Ammon's horn (tissue), 1 donor: Measurements from ENCODE around the gene ACO1.

Experiments used
- DNase-seq: peaks from one replicate; pipeline ENCODE4 v3.0.0-alpha.2; 2016; ENCODE audit warnings: low spot score

Gene ACO1

DNA sequence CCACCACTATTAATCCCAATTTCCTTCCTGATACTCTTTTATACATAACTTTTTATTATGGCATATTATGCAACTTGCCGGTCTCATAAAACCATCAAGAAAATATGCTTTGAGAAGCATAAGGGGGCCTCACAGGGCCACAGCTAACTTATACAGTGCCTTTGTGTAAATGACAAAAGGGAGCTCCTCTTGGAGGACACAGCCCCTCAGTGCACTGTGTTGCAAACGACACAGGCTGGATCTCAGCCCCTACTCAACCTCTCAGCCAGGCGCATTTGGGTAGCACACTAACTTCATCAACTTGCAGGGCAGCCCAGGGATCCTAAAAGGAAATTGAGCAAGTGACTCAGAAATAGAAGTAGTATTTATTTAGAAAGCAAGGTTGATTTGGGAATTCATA is 106.2 kb downstream of the ACO1 start:
- no peak for DNase-seq

DNA sequence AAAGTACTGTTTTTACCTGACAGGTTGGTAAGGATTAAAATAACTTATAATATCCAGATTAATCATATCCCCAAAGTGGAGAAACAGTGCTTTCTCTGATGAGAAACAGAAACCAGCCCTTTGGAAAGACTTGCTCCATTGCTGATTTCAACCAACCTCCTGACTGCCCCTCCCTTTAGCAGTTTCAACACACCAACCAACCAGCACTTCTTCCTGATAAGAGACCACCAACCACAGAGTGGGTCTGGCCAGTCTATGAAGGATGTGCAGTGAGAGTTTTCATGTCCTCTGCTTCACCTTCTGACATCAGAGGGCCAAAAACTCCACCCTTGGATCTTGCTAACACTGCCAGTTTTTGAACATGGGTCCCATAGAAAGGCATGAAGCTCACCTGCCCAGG is 113.5 kb downstream of the ACO1 start:
- no peak for DNase-seq

GRCh38 chr9:32500768-32501167 is 116.3 kb downstream of the ACO1 start:
- DNase-seq = no peak

GRCh38 chr9:32501868-32502267 is 117.4 kb downstream of the ACO1 start:
- DNase-seq = no peak

GRCh38 chr9:32502464-32502863 is 118.0 kb downstream of the ACO1 start:
- no peak for DNase-seq

DNA sequence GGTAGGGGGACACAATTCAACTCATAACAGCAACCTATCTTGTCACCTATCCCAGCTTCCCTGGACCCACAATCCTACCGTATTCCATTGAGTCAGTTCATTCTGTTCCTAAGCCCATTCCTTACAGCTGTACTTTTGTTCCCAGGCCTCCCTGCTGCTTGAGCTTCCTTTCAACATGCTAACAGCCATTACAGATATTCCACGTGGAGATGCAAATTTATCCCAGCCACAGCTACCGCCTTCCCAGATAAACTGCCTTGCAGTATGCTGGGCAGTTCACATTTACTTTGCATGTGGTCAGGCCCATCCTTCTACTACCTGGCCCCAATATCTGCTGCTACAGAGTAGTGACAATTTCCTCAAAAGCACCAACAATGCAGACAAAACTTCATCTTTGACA is 118.6 kb downstream of the ACO1 start:
- no peak for DNase-seq
